GM19025 (cell line): ENCODE results near the gene KCNK3.

Experiments used
- ATAC-seq: cut with Tn5 transposase; IDR thresholded peaks from one replicate; pipeline ENCODE4 v1.9.1; 2021; ENCODE audit warnings: mild to moderate bottlenecking, low read depth, moderate library complexity; ENCODE audit not compliant: unreplicated experiment

Gene KCNK3

GRCh38 chr2:26710145-26710544 is 17.6 kb downstream of the KCNK3 start:
- no peak for ATAC-seq

GRCh38 chr2:26710743-26711456 is 18.4 kb downstream of the KCNK3 start:
- ATAC-seq, result no peak

GRCh38 chr2:26711457-26712161 is 19.1 kb downstream of the KCNK3 start:
- no peak for ATAC-seq

GRCh38 chr2:26712486-26713465 is 20.3 kb downstream of the KCNK3 start:
- no peak for ATAC-seq

- ATAC-seq, result no peak
These were observed 23.2 kb downstream of the KCNK3 start for GRCh38 chr2:26715528-26716270.

GRCh38 chr2:26716340-26716739 is 23.8 kb downstream of the KCNK3 start:
- ATAC-seq, result no peak

- ATAC-seq, result no peak
These were observed 24.2 kb downstream of the KCNK3 start for GRCh38 chr2:26716769-26717168.

- no peak for ATAC-seq
These were observed 24.8 kb downstream of the KCNK3 start for GRCh38 chr2:26717362-26717761.

- ATAC-seq, result no peak
These were observed 26.6 kb downstream of the KCNK3 start for GRCh38 chr2:26718949-26719686.

- ATAC-seq, result no peak
These were observed 28.0 kb downstream of the KCNK3 start for GRCh38 chr2:26720322-26721114.

- no peak for ATAC-seq
These were observed 28.9 kb downstream of the KCNK3 start for GRCh38 chr2:26721115-26722032.

- no peak for ATAC-seq
These were observed 29.8 kb downstream of the KCNK3 start for GRCh38 chr2:26722328-26722727.

- ATAC-seq, result no peak
These were observed 30.4 kb downstream of the KCNK3 start for GRCh38 chr2:26722911-26723310.

GRCh38 chr2:26723475-26723874 is 31.0 kb downstream of the KCNK3 start:
- no peak for ATAC-seq

- no peak for ATAC-seq
These were observed 31.6 kb downstream of the KCNK3 start for GRCh38 chr2:26723991-26724750.

GRCh38 chr2:26724784-26725520 is 32.4 kb downstream of the KCNK3 start:
- no peak for ATAC-seq

- ATAC-seq, result no peak
These were observed 32.9 kb downstream of the KCNK3 start for GRCh38 chr2:26725521-26725820.
